ENCODE measurements around the gene CATSPERZ. TPM values are rescaled to one million over a fixed set of nuclear protein-coding genes. Genes with fewer than 3 reads are reported as not detected.

Gene CATSPERZ
- total RNA-seq, 8 experiments from 2014 or later, result 0.76 to 1.9 (median 1.2) TPM; not detected in 3

- 43 to 100% (median 89%) methylated on average over 2 to 15 of the region's 27 CpGs; no CpG with 5 or more reads in 3 of the 10 experiments for whole genome bisulfite sequencing, 10 experiments
- in situ Hi-C loops (cut with MboI; ENCODE audit: low pct_unique_long_range_greater_than_20kb in 2 of 9, low sequenced_read_pairs in 9 of 9, unreplicated experiment in 9 of 9), result no loop called here
- H3K4me1 ChIP-seq (replicated peaks in 1 of 2), result peaks cover 33 to 38% of the 10 kb centered on the region in 2 donors
- H3K4me3 ChIP-seq, result no peak overlapping the region
- peak in 2 of 8 experiments; percentile 1 to 2 for ATAC-seq (replicated peaks in 6 of 8)
- peak overlapping the region in 1 of 2 donors; percentile 9 for H3K27ac ChIP-seq
Observed at GRCh38 chr11:64267207-64267945, 32.8 kb upstream of the CATSPERZ start.

DNA sequence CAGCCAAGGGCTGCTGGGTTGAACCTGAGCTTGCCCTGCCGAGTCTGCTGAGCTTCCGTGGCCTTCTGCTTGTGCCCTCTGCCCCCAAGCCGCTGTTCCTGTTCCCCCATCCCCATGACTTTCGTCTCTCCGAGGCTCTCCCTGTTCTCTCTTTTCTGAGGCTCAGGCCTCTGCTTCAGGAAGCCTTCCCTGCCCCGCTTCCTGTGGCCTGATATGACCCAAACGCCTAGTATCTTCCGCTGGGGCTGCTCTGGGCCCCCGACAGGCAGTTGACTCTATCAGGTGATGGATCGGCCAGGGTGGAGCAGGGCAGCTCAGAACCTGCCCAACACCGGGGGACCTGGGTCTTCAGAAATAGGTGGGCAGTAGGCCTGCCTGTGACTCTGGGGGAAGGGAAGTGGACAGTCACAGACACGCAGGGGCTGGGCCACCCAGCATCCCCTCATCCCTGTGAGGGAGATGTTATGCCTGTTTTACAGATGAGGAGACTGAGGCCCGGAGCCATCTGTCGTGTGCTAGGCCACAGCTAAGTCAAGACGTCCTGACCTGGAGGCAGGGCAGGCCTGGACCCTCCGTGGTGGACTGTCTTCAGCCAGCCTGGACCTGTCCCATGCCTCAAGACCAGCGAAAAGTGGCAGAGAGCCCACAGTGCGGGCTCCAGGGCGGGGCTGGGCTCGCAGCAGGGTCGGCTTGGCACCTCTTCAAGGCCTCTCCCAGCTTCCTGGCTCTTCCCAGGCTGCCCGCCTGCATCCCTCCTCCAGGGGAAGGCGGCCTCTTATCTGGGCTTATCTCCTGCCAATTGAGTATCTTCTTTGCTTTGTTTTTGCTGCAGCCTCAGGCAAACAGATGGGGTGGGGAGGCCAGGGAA lies 31.9 kb upstream of the CATSPERZ start:
- peak overlapping the region; percentile 75 to 86 for H3K27ac ChIP-seq
- H3K4me3 ChIP-seq, result peak overlapping the region; percentile 39 to 65 (median 55)
- 0 to 85% (median 61%) methylated on average over 1 to 8 of the region's 23 CpGs; no CpG with 5 or more reads in 5 of the 10 experiments for WGBS, 10 experiments
- in situ Hi-C loops (cut with MboI; ENCODE audit: low pct_unique_long_range_greater_than_20kb in 2 of 9, low sequenced_read_pairs in 9 of 9, unreplicated experiment in 9 of 9), result no loop called here
- ATAC-seq (replicated peaks in 6 of 8), result peak in 3 of 8 experiments; percentile 1 to 3 (median 3)
- peaks cover 32 to 36% of the 10 kb centered on the region in 2 donors for H3K4me1 ChIP-seq (replicated peaks in 1 of 2)

GRCh38 chr11:64268893-64269539 lies 31.1 kb upstream of the CATSPERZ start:
- Histone ChIP-seq H3K4me3 (peak overlapping the region; percentile 39 to 65 (median 55)), H3K27ac (peak overlapping the region; percentile 75 to 86), H3K4me1 (replicated peaks in 1 of 2) (peaks cover 24 to 28% of the 10 kb centered on the region in 2 donors)
- ATAC-seq (replicated peaks in 6 of 8), result peak in 7 of 8 experiments; percentile 0 to 15 (median 4)
- WGBS, 10 experiments, result 0 to 20% (median 0%) methylated on average over 1 to 13 of the region's 34 CpGs; no CpG with 5 or more reads in 6 of the 10 experiments
- in situ Hi-C loops (cut with MboI; ENCODE audit: low pct_unique_long_range_greater_than_20kb in 2 of 9, low sequenced_read_pairs in 9 of 9, unreplicated experiment in 9 of 9), result no loop called here

GRCh38 chr11:64269540-64270220 lies 30.5 kb upstream of the CATSPERZ start:
- in situ Hi-C loops (cut with MboI; ENCODE audit: low pct_unique_long_range_greater_than_20kb in 2 of 9, low sequenced_read_pairs in 9 of 9, unreplicated experiment in 9 of 9), result no loop called here
- peak; percentile 72 to 85 (median 82) for ATAC-seq (replicated peaks in 6 of 8)
- WGBS, 10 experiments, result 0 to 5% (median 3%) methylated on average over 3 to 14 of the region's 58 CpGs; no CpG with 5 or more reads in 5 of the 10 experiments
- Histone ChIP-seq H3K27ac (peak overlapping the region; percentile 86 to 94), H3K4me3 (peak overlapping the region; percentile 40 to 65 (median 55)), H3K4me1 (replicated peaks in 1 of 2) (peaks cover 18 to 22% of the 10 kb centered on the region in 2 donors)

- ATAC-seq (replicated peaks in 6 of 8), result no peak
- WGBS, 10 experiments, result 0 to 100% (median 92%) methylated on average over 1 to 6 of the region's 15 CpGs
Observed at GRCh38 chr11:64275031-64275800, 24.9 kb upstream of the CATSPERZ start.

DNA sequence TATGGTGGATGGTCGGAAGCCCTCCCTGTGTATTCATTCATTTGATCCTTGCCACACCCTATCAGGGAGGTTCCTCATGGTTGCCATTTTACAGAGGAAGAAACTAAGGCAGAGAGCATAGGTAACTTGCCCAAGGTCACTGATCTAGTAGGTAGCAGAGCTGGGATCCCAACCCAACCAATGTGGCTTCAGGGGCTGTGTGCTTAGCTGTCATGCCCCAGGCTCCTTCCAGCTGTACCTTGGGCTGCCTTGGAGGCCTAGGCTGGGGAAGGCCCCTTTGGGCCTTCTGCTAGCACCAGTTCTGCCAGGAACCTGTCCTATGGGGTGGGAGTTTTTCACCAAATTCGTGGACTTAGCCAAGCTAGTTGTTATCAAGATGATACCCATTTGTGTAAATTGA lies 24.3 kb upstream of the CATSPERZ start:
- in situ Hi-C loops (cut with MboI; ENCODE audit: low pct_unique_long_range_greater_than_20kb in 2 of 9, low sequenced_read_pairs in 9 of 9, unreplicated experiment in 9 of 9), result no loop called here
- no CpG with 5 or more reads among the region's 2 CpGs for WGBS, 10 experiments

More at GRCh38 chr11:64275031-64275800, 24.9 kb upstream of the CATSPERZ start:
- Histone ChIP-seq H3K27ac (no peak overlapping the region), H3K4me3 (no peak overlapping the region), H3K4me1 (replicated peaks in 1 of 2) (peaks cover 7 to 9% of the 10 kb centered on the region in 2 donors)
- in situ Hi-C loops (cut with MboI; ENCODE audit: low pct_unique_long_range_greater_than_20kb in 2 of 9, low sequenced_read_pairs in 9 of 9, unreplicated experiment in 9 of 9), result no loop called here

GRCh38 chr11:64276653-64277431 lies 23.3 kb upstream of the CATSPERZ start:
- Histone ChIP-seq H3K27ac (no peak overlapping the region), H3K4me3 (no peak overlapping the region), H3K4me1 (replicated peaks in 1 of 2) (peaks cover 6 to 8% of the 10 kb centered on the region in 2 donors)
- ATAC-seq (replicated peaks in 6 of 8), result peak in 3 of 8 experiments; percentile 84 to 93 (median 88)
- WGBS, 10 experiments, result 0 to 100% (median 92%) methylated on average over 1 to 9 of the region's 17 CpGs; no CpG with 5 or more reads in 1 of the 10 experiments
- in situ Hi-C loops (cut with MboI; ENCODE audit: low pct_unique_long_range_greater_than_20kb in 2 of 9, low sequenced_read_pairs in 9 of 9, unreplicated experiment in 9 of 9), result no loop called here

More for the DNA sequence above, 24.3 kb upstream of the CATSPERZ start:
- Histone ChIP-seq H3K4me1 (replicated peaks in 1 of 2) (peaks cover 7 to 9% of the 10 kb centered on the region in 2 donors), H3K4me3 (no peak overlapping the region), H3K27ac (no peak overlapping the region)
- ATAC-seq (replicated peaks in 6 of 8), result no peak

GRCh38 chr11:64278576-64279190 lies 21.5 kb upstream of the CATSPERZ start:
- in situ Hi-C loops (cut with MboI; ENCODE audit: low pct_unique_long_range_greater_than_20kb in 2 of 9, low sequenced_read_pairs in 9 of 9, unreplicated experiment in 9 of 9), result no loop called here
- Histone ChIP-seq H3K27ac (no peak overlapping the region), H3K4me3 (no peak overlapping the region), H3K4me1 (replicated peaks in 1 of 2) (peaks cover 2 to 3% of the 10 kb centered on the region in 2 donors)
- WGBS, 10 experiments, result 80 to 100% (median 80%) methylated on average over 1 to 3 of the region's 8 CpGs; no CpG with 5 or more reads in 5 of the 10 experiments
- no peak for ATAC-seq (replicated peaks in 6 of 8)

DNA sequence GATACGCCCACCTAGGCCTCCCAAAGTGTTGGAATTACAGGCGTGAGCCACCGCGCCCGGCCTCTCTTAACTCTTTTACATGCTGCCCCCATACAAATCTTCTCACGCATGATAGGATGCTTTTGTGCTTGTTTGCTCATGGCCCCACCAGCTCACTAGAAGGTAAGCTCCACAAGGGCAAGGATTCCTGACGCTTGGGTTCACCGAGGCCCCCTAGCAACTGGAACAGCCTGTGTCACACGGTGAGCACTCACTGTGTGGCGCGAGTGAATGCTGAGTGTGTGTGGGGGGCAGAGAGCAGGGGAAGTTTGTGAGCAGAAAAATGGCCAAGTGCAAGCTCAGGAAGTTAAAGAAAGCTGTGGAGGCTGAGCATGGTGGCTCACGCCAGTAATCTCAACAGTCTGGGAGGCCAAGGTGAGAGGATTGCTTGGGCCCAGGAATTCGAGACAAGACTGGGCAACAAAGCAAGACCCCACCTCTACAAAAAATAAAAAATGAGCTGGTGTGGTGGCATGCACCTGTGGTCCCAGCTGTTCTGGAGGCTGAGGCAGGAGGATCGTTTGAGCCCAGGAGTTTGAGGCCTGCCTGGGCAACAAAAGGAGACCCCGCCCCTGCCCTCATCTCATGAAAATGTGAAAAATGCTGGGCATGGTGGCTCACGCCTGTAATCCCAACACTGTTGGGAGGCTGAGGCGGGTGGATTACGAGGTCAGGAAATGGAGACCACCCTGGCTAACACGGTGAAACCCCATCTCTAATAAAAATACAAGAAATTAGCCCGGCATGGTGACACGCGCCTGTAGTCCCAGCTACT lies 18.0 kb upstream of the CATSPERZ start:
- in situ Hi-C loops (cut with MboI; ENCODE audit: low pct_unique_long_range_greater_than_20kb in 2 of 9, low sequenced_read_pairs in 9 of 9, unreplicated experiment in 9 of 9), result no loop called here
- WGBS, 10 experiments, result 86 to 100% (median 97%) methylated on average over 1 to 15 of the region's 22 CpGs
- no peak overlapping the region for H3K4me3 ChIP-seq
- no peak overlapping the region for H3K27ac ChIP-seq
- no peak for ATAC-seq (replicated peaks in 6 of 8)
- peaks cover 10 to 12% of the 10 kb centered on the region in 2 donors for H3K4me1 ChIP-seq (replicated peaks in 1 of 2)

- H3K4me3 ChIP-seq, result no peak overlapping the region
- no peak for ATAC-seq (replicated peaks in 6 of 8)
- H3K4me1 ChIP-seq (replicated peaks in 1 of 2), result peaks cover 10 to 12% of the 10 kb centered on the region in 2 donors
- H3K27ac ChIP-seq, result no peak overlapping the region
- 90 to 100% (median 95%) methylated on average over 2 to 3 of the region's 3 CpGs; no CpG with 5 or more reads in 2 of the 10 experiments for WGBS, 10 experiments
- in situ Hi-C loops (cut with MboI; ENCODE audit: low pct_unique_long_range_greater_than_20kb in 2 of 9, low sequenced_read_pairs in 9 of 9, unreplicated experiment in 9 of 9), result no loop called here
Observed at GRCh38 chr11:64283092-64283491, 17.1 kb upstream of the CATSPERZ start.
